ENCODE data around the gene JMJD8. TPM values are rescaled to one million over a fixed set of nuclear protein-coding genes. Genes with fewer than 3 reads are reported as not detected.

JMJD8 gene
- total RNA-seq, 1 donor from 2014 or later: 52.2 TPM

DNA sequence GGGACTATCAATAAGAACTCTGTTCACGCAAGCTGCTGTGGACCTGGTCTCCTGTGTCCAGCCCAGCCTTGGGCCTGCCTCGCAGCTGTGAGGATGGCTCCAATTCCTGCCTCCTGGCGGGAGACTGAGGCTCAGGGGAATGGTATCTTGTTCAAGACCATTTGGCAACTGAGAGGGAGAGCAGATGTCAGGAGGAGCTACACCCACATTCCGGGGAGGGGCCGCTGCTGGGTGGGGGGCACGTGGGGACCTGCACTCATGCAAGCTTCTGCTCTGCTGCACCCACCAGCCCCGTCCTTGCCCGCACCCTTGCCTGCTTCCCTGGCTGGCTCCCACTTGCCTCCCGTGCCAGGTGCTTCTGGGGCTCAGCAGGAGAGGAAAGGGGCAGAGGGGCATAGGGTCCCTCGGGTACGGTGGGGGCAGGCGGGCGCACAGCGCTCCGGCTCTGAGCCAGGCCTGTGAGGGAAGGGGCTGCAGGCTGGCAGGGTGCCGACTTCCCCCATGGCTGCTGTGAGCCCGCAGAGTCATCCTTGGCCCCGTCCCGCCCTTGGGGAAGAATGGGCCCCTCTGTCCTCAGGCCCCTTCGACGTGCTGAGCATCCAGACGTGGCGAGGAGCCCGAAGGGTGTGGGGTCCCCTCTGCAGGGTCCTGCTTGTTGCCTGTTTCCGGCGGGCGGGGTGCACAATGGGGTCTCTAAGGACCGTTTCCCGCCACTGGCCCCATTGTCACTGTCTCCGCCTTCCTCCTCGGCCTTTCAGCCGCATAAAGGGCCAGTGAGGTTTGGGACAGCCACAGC, 33.5 kb upstream of the JMJD8 start:
- peaks cover 3% of the 10 kb centered on the region for H3K27me3 Mint-ChIP-seq
- no peak overlapping the region for H3K27ac Mint-ChIP-seq
- no peaks in the 10 kb centered on the region for H3K36me3 Mint-ChIP-seq (ENCODE audit: insufficient read depth)
- no peak for DNase-seq (ENCODE audit: low spot score, unreplicated experiment)
- H3K9me3 Mint-ChIP-seq (ENCODE audit: low read depth): no peaks in the 10 kb centered on the region
- H3K4me3 Mint-ChIP-seq (ENCODE audit: low read depth): no peak overlapping the region
- peaks cover 12% of the 10 kb centered on the region for H3K4me1 Mint-ChIP-seq (ENCODE audit: low read depth)
- TF ChIP-seq, protein P1, sequence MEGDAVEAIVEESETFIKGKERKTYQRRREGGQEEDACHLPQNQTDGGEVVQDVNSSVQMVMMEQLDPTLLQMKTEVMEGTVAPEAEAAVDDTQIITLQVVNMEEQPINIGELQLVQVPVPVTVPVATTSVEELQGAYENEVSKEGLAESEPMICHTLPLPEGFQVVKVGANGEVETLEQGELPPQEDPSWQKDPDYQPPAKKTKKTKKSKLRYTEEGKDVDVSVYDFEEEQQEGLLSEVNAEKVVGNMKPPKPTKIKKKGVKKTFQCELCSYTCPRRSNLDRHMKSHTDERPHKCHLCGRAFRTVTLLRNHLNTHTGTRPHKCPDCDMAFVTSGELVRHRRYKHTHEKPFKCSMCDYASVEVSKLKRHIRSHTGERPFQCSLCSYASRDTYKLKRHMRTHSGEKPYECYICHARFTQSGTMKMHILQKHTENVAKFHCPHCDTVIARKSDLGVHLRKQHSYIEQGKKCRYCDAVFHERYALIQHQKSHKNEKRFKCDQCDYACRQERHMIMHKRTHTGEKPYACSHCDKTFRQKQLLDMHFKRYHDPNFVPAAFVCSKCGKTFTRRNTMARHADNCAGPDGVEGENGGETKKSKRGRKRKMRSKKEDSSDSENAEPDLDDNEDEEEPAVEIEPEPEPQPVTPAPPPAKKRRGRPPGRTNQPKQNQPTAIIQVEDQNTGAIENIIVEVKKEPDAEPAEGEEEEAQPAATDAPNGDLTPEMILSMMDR (IDR thresholded peaks at IDR 0.05; ENCODE audit: unreplicated experiment): no peak

DNA sequence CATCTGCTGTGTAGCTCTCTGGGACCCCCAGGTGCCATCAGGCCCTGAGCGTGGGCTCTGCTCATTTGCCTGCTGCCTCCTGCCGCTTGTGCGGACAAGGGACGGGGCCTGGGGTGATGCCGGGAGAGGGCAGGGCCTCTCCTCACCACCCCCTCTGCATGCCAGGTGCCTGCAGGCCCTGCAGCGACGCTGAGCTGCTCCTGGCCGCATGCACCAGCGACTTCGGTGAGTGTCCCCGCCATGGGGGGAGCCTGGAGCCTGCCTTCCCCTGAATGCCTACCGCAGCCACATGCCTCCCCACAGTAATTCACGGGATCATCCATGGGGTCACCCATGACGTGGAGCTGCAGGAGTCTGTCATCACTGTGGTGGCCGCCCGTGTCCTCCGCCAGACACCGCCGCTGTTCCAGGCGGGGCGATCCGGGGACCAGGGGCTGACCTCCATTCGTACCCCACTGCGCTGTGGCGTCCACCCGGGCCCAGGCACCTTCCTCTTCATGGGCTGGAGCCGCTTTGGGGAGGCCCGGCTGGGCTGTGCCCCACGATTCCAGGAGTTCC, 32.7 kb upstream of the JMJD8 start:
- peaks cover 5% of the 10 kb centered on the region for H3K27me3 Mint-ChIP-seq

DNA sequence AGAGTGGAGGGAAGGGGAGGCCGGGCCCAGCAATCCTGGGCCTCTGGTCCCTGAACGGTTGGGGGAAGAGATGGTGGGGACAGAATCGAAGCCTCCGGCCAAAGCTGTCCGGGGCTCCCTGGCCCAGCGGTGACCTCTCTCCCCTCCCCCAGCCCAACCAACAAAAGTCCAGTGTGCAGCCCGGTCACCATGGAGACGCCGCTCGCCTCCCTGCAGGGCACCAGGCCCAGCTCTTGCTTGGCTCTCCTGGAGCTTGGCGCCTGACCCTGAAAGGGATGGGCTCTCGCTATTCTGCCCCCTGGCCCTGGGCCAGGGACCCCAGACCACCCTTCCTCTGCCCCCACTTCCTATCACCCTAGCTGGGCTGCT, 32.0 kb upstream of the JMJD8 start:
- peak overlapping the region; percentile 74 for H3K4me3 Mint-ChIP-seq (ENCODE audit: low read depth)
- peak overlapping the region; percentile 54 for H3K27ac Mint-ChIP-seq
- TF ChIP-seq, protein P1 (IDR thresholded peaks at IDR 0.05; ENCODE audit: unreplicated experiment): no peak
- peak; percentile 57 for DNase-seq (ENCODE audit: low spot score, unreplicated experiment)
- no peaks in the 10 kb centered on the region for H3K36me3 Mint-ChIP-seq (ENCODE audit: insufficient read depth)
- H3K27me3 Mint-ChIP-seq: peaks cover 5% of the 10 kb centered on the region
- no peaks in the 10 kb centered on the region for H3K9me3 Mint-ChIP-seq (ENCODE audit: low read depth)
- H3K4me1 Mint-ChIP-seq (ENCODE audit: low read depth): peaks cover 12% of the 10 kb centered on the region

More for the DNA sequence above, 32.7 kb upstream of the JMJD8 start:
- peak overlapping the region; percentile 74 for H3K4me3 Mint-ChIP-seq (ENCODE audit: low read depth)
- no peak for DNase-seq (ENCODE audit: low spot score, unreplicated experiment)
- H3K27ac Mint-ChIP-seq: no peak overlapping the region
- TF ChIP-seq, protein P1 (IDR thresholded peaks at IDR 0.05; ENCODE audit: unreplicated experiment): no peak
- no peaks in the 10 kb centered on the region for H3K36me3 Mint-ChIP-seq (ENCODE audit: insufficient read depth)
- H3K4me1 Mint-ChIP-seq (ENCODE audit: low read depth): peaks cover 12% of the 10 kb centered on the region
- H3K9me3 Mint-ChIP-seq (ENCODE audit: low read depth): no peaks in the 10 kb centered on the region

DNA sequence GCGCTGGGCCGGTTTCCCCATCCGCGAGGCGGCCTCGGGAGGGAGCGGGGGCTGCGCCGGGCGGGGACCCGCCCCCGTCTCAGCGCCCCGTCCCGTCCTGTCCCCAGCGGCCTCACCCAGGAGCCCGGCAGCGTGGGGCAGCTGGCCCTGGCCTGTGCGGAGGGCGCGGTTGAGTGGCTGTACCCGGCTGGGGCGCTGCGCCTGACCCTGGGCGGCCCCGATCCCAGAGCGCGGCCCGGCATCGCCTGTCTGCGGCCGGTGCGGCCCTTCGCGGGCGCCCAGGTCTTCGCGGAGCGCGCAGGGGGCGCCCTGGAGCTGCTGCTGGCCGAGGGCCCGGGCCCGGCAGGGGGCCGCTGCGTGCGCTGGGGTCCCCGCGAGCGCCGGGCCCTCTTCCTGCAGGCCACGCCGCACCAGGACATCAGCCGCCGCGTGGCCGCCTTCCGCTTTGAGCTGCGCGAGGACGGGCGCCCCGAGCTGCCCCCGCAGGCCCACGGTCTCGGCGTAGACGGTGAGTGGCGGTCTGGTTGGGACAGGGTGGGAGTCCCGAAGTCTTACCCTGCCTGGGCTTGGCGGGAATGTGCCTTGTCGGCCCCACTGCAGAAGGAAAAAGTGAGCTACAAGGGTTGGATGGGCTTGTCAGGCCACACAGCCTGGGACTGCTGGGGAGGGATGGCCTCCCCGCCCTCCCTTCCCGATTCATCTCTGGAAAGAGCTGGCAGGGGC, 31.5 kb upstream of the JMJD8 start:
- TF ChIP-seq, protein P1 (IDR thresholded peaks at IDR 0.05; ENCODE audit: unreplicated experiment): peak; percentile 51
- H3K9me3 Mint-ChIP-seq (ENCODE audit: low read depth): no peaks in the 10 kb centered on the region
- no peak for DNase-seq (ENCODE audit: low spot score, unreplicated experiment)
- peak overlapping the region; percentile 74 for H3K4me3 Mint-ChIP-seq (ENCODE audit: low read depth)
- H3K4me1 Mint-ChIP-seq (ENCODE audit: low read depth): peaks cover 12% of the 10 kb centered on the region
- H3K36me3 Mint-ChIP-seq (ENCODE audit: insufficient read depth): no peaks in the 10 kb centered on the region
- peak overlapping the region; percentile 54 for H3K27ac Mint-ChIP-seq
- H3K27me3 Mint-ChIP-seq: peaks cover 5% of the 10 kb centered on the region

All from progenitor cell of endocrine pancreas (in vitro differentiated cells).